Nephron (organoid): ENCODE measurements around the gene PCDH15.

Experiments
- H3K27ac Mint-ChIP-seq, 3 experiments: 2 replicates each; pipeline ENCODE4 v1.8.0; 2020; ENCODE audit warnings: mixed read lengths in 3 of 3, mild to moderate bottlenecking in 2 of 3, moderate library complexity in 1 of 3
- H3K27me3 Mint-ChIP-seq: 2 replicates; pipeline ENCODE4 v1.8.0; 2021; ENCODE audit warnings: low read depth, mild to moderate bottlenecking, moderate library complexity, mixed read lengths
- H3K36me3 Mint-ChIP-seq: 2 replicates; pipeline ENCODE4 v1.8.0; 2020; ENCODE audit warnings: low read depth, mixed read lengths
- H3K4me1 Mint-ChIP-seq: 2 replicates; pipeline ENCODE4 v1.8.0; 2020; ENCODE audit warnings: mixed read lengths
- H3K4me3 Mint-ChIP-seq, 3 experiments: 2 replicates each; pipeline ENCODE4 v1.8.0; 2020; ENCODE audit warnings: mild to moderate bottlenecking in 3 of 3, mixed read lengths in 3 of 3, moderate library complexity in 2 of 3
- H3K9me3 Mint-ChIP-seq: 2 replicates; pipeline ENCODE4 v1.8.0; 2020; ENCODE audit warnings: mixed read lengths
- CTCF ChIP-seq, 3 experiments: fragments of 200-600 bp; sonication (generic); IDR thresholded peaks; one replicate each; pipeline ENCODE4 v1.5.0; 2021; ENCODE audit warnings: antibody characterized with exemption in 3 of 3; ENCODE audit not compliant: unreplicated experiment in 3 of 3

Gene PCDH15

GRCh38 chr10:54708591-54708990, 92.4 kb downstream of the PCDH15 start:
- H3K4me1 Mint-ChIP-seq, result no peaks in the 10 kb centered on the region
- H3K27ac Mint-ChIP-seq, result no peak overlapping the region
- H3K36me3 Mint-ChIP-seq, result no peaks in the 10 kb centered on the region
- no peaks in the 10 kb centered on the region for H3K9me3 Mint-ChIP-seq
- no peaks in the 10 kb centered on the region for H3K27me3 Mint-ChIP-seq
- no peak for TF ChIP-seq CTCF (IDR thresholded peaks at IDR 0.05; ENCODE audit: unreplicated experiment in 3 of 3)
- no peak overlapping the region for H3K4me3 Mint-ChIP-seq

GRCh38 chr10:54708021-54708420, 93.0 kb downstream of the PCDH15 start:
- H3K4me1 Mint-ChIP-seq, result no peaks in the 10 kb centered on the region
- TF ChIP-seq CTCF (IDR thresholded peaks at IDR 0.05; ENCODE audit: unreplicated experiment in 3 of 3), result no peak
- peaks cover 4% of the 10 kb centered on the region for H3K9me3 Mint-ChIP-seq
- no peak overlapping the region for H3K27ac Mint-ChIP-seq
- H3K27me3 Mint-ChIP-seq, result no peaks in the 10 kb centered on the region
- no peak overlapping the region for H3K4me3 Mint-ChIP-seq
- H3K36me3 Mint-ChIP-seq, result no peaks in the 10 kb centered on the region

GRCh38 chr10:54702583-54703485, 98.2 kb downstream of the PCDH15 start:
- Mint-ChIP-seq H3K27me3 (no peaks in the 10 kb centered on the region), H3K4me3 (no peak overlapping the region), H3K27ac (no peak overlapping the region), H3K9me3 (peaks cover 19% of the 10 kb centered on the region), H3K36me3 (no peaks in the 10 kb centered on the region), H3K4me1 (no peaks in the 10 kb centered on the region)
- TF ChIP-seq CTCF (IDR thresholded peaks at IDR 0.05; ENCODE audit: unreplicated experiment in 3 of 3), result no peak

DNA sequence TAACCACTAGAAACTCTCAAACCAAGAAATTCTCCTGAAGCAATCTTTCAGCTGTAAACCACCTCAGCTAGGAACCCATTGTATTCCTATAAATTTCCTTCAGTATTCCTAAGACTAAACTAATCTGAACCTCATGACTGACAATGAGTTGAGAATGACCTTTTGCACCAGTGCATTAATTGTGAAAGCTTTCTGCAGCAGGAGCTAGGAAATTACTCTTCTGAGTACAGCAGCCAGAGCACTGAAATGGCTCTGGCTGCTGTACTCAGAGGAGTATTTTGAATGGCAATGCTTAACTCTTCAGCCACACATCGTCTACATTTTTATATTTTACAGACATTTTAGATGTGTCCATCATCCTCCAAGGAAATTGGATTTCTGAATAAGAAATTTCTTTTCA, 109.7 kb downstream of the PCDH15 start:
- no peaks in the 10 kb centered on the region for H3K36me3 Mint-ChIP-seq
- H3K27ac Mint-ChIP-seq, result peak overlapping the region in 2 of 3 experiments; percentile 30 to 69
- no peaks in the 10 kb centered on the region for H3K9me3 Mint-ChIP-seq
- no peak for TF ChIP-seq CTCF (IDR thresholded peaks at IDR 0.05; ENCODE audit: unreplicated experiment in 3 of 3)
- H3K4me1 Mint-ChIP-seq, result peaks cover 15% of the 10 kb centered on the region
- H3K27me3 Mint-ChIP-seq, result no peaks in the 10 kb centered on the region
- no peak overlapping the region for H3K4me3 Mint-ChIP-seq

DNA sequence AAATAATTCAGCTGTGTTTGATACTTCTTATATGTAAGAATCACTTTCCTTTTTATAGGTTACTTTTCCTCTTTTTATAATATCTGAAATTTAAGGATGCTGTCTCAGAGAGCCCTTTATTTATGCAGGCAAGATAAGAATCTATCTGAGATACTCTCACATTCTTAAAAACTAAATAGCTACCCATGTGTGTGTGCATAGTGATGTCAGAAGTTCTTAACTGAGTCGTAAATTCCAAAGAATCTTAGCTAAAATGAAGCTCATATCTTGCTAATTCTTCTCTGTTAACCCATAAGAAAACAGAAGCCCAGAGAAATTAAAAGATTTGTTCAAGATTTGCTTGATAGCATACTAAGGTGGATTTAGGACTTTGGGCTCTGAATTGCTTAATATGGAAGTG, 118.5 kb downstream of the PCDH15 start:
- Mint-ChIP-seq H3K4me3 (no peak overlapping the region), H3K36me3 (no peaks in the 10 kb centered on the region), H3K4me1 (no peaks in the 10 kb centered on the region), H3K9me3 (no peaks in the 10 kb centered on the region), H3K27ac (no peak overlapping the region), H3K27me3 (no peaks in the 10 kb centered on the region)
- TF ChIP-seq CTCF (IDR thresholded peaks at IDR 0.05; ENCODE audit: unreplicated experiment in 3 of 3), result no peak

DNA sequence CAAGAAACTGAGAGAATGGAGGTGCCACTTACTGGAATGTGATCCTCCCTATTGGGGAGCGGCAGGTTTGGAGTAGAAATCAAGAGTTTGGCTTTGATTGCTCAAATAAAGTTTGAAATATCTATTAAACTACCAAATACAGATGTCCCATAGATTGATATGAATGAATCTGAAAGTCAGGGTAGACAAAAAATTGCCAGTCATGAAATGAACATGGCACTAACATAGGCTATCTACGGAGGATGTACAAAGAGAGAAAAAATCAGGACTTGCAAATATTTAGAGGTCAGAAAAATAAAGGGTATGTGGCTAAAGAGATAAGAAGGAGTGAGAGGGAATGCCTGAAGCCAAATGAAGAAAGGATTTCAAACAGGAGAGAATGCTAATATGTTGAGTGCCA, 119.9 kb downstream of the PCDH15 start:
- H3K27me3 Mint-ChIP-seq, result no peaks in the 10 kb centered on the region
- H3K36me3 Mint-ChIP-seq, result no peaks in the 10 kb centered on the region
- no peak overlapping the region for H3K4me3 Mint-ChIP-seq
- no peak overlapping the region for H3K27ac Mint-ChIP-seq
- H3K9me3 Mint-ChIP-seq, result no peaks in the 10 kb centered on the region
- no peaks in the 10 kb centered on the region for H3K4me1 Mint-ChIP-seq
- TF ChIP-seq CTCF (IDR thresholded peaks at IDR 0.05; ENCODE audit: unreplicated experiment in 3 of 3), result no peak
